WTC11 (cell line): ENCODE measurements around the gene CYP4Z1. TPM values are rescaled to one million over a fixed set of nuclear protein-coding genes. Genes with fewer than 3 reads are reported as not detected.
A peak's percentile ranks its signal among the peaks of the same experiment; 100 is the strongest.
"Not testable (repeated sequence)": the region's sequence is repeated elsewhere in the genome, so short reads cannot be mapped to it uniquely, and the experiment has no call there.

Experiments
- ATAC-seq: fragments of 200-7000 bp; cut with Tn5 transposase; 2 replicates; pipeline ENCODE4 v1.10.0; 2021; ENCODE audit warnings: mild to moderate bottlenecking, moderate library complexity
- CTCF ChIA-PET: fragments of 300-600 bp; sonication (Branson Sonifier 250); formaldehyde crosslinking; loops from one replicate; lab custom pipeline; 2021; ENCODE audit warnings: antibody characterized with exemption; lab: Charles Lee
- POLR2A ChIA-PET: fragments of 350-600 bp; sonication (Branson Sonifier 250); formaldehyde crosslinking; loops from one replicate; lab custom pipeline; 2021; ENCODE audit warnings: antibody characterized with exemption; lab: Charles Lee
- DNase-seq: peaks from one replicate; pipeline ENCODE4 v3.0.0; 2021; ENCODE audit warnings: low spot score
- H3K27ac Mint-ChIP-seq: 2 replicates; pipeline ENCODE4 v1.8.0; 2021; ENCODE audit warnings: mixed read lengths
- H3K27me3 Mint-ChIP-seq: 2 replicates; pipeline ENCODE4 v1.8.0; 2021; ENCODE audit warnings: low read depth, mild to moderate bottlenecking, moderate library complexity, mixed read lengths
- H3K36me3 Mint-ChIP-seq: 2 replicates; pipeline ENCODE4 v1.8.0; 2021; ENCODE audit warnings: mixed read lengths
- H3K4me1 Mint-ChIP-seq: 2 replicates; pipeline ENCODE4 v1.8.0; 2022; ENCODE audit warnings: mixed read lengths
- H3K4me3 Mint-ChIP-seq: 2 replicates; pipeline ENCODE4 v1.8.0; 2021; ENCODE audit warnings: mild to moderate bottlenecking, moderate library complexity, mixed read lengths
- H3K9me3 Mint-ChIP-seq: 2 replicates; pipeline ENCODE4 v1.8.0; 2021; ENCODE audit warnings: mixed read lengths
- ELF4 ChIP-seq: sonication (generic); formaldehyde crosslinking; IDR thresholded peaks from 2 replicates; pipeline ENCODE4 v1.8.1; 2022; ENCODE audit warnings: low read depth, mild to moderate bottlenecking, moderate library complexity, missing genetic modification reagents
- GTF2I ChIP-seq: fragments of 250-450 bp; sonication (Bioruptor Pico); conservative IDR thresholded peaks from 2 replicates; pipeline ENCODE4 v1.4.0; 2021; ENCODE audit warnings: mild to moderate bottlenecking
- NFE2L1 ChIP-seq: sonication (generic); formaldehyde crosslinking; IDR thresholded peaks from 2 replicates; pipeline ENCODE4 v1.8.1; 2023; ENCODE audit warnings: missing genetic modification reagents
- SMAD4 ChIP-seq: sonication (generic); formaldehyde crosslinking; IDR thresholded peaks from 2 replicates; pipeline ENCODE4 v1.8.0; 2022; ENCODE audit warnings: mild to moderate bottlenecking, missing genetic modification reagents
- ZNF423 ChIP-seq: fragments of 250-450 bp; sonication (Bioruptor Pico); IDR thresholded peaks from 2 replicates; pipeline ENCODE4 v2.1.2; 2022; ENCODE audit warnings: mild to moderate bottlenecking, moderate library complexity
- total RNA-seq: library from RNA; stranded (reverse); gene quantifications from 3 replicates; pipeline ENCODE4 v1.2.3, GENCODE V29; 2021
- TF ChIP-seq, protein P1 (sequence below): fragments of 200-600 bp; IDR thresholded peaks from 2 replicates; pipeline ENCODE4 v1.8.0; 2022; ENCODE audit warnings: antibody characterized with exemption
- TF ChIP-seq, protein P2 (sequence below): sonication (generic); formaldehyde crosslinking; IDR thresholded peaks from 2 replicates; pipeline ENCODE4 v1.8.1; 2023; ENCODE audit warnings: mild to moderate bottlenecking, missing genetic modification reagents, borderline replicate concordance
- TF ChIP-seq, protein P3 (sequence below): sonication (generic); formaldehyde crosslinking; conservative IDR thresholded peaks from 2 replicates; pipeline ENCODE4 v1.8.1; 2022; ENCODE audit warnings: mild to moderate bottlenecking, missing genetic modification reagents
- TF ChIP-seq, protein P4 (sequence below): sonication (generic); formaldehyde crosslinking; IDR thresholded peaks from 2 replicates; pipeline ENCODE4 v1.8.1; 2022; ENCODE audit warnings: missing genetic modification reagents, borderline replicate concordance
- TF ChIP-seq, protein P5 (sequence below): sonication (generic); formaldehyde crosslinking; IDR thresholded peaks from 2 replicates; pipeline ENCODE4 v1.8.1; 2023; ENCODE audit warnings: mild to moderate bottlenecking, missing genetic modification reagents, moderate library complexity
- TF ChIP-seq, protein P6 (sequence below): sonication (generic); formaldehyde crosslinking; IDR thresholded peaks from 2 replicates; pipeline ENCODE4 v1.8.1; 2023; ENCODE audit warnings: mild to moderate bottlenecking, moderate library complexity, missing genetic modification reagents

CYP4Z1 gene
- total RNA-seq, 1 experiment from 2014 or later = not detected

DNA sequence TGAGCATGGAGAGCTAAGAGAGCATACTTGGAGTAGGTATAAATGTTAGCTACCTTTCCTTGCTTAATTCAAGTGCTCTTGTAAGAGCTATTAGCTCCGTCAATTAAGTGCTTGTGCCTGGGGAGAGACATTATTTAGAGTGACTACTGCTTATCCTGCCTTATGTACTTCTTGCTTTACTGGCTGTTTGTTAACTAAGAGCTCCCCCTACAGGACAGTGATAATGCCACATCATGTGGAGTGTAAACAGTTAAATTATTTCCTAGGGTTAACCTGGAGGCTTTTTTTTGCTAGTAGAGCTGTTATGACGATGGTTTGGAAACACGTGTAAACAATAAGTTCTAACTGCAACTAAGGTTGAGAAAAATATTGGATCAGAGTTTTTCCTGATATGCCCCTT is 24.4 kb downstream of the CYP4Z1 start:
- H3K9me3 Mint-ChIP-seq, H3K4me1 Mint-ChIP-seq, H3K27ac Mint-ChIP-seq, POLR2A ChIA-PET, H3K27me3 Mint-ChIP-seq, DNase-seq, H3K36me3 Mint-ChIP-seq, H3K4me3 Mint-ChIP-seq: not testable (repeated sequence)
- CTCF ChIA-PET = interaction anchor here (0.6 to 1.0 kb wide), 4 partner anchors 22 to 344 kb away, joined by 3 read pairs; no protein-coding TSS in a partner anchor
- ATAC-seq = peak; percentile 67
- 0 out of 2 replicates have a peak, but pooled peaks have one; percentile 50 for TF ChIP-seq GTF2I (CRISPR knock-in tag)
- TF ChIP-seq, protein P1, sequence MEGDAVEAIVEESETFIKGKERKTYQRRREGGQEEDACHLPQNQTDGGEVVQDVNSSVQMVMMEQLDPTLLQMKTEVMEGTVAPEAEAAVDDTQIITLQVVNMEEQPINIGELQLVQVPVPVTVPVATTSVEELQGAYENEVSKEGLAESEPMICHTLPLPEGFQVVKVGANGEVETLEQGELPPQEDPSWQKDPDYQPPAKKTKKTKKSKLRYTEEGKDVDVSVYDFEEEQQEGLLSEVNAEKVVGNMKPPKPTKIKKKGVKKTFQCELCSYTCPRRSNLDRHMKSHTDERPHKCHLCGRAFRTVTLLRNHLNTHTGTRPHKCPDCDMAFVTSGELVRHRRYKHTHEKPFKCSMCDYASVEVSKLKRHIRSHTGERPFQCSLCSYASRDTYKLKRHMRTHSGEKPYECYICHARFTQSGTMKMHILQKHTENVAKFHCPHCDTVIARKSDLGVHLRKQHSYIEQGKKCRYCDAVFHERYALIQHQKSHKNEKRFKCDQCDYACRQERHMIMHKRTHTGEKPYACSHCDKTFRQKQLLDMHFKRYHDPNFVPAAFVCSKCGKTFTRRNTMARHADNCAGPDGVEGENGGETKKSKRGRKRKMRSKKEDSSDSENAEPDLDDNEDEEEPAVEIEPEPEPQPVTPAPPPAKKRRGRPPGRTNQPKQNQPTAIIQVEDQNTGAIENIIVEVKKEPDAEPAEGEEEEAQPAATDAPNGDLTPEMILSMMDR = peak; percentile 40

DNA sequence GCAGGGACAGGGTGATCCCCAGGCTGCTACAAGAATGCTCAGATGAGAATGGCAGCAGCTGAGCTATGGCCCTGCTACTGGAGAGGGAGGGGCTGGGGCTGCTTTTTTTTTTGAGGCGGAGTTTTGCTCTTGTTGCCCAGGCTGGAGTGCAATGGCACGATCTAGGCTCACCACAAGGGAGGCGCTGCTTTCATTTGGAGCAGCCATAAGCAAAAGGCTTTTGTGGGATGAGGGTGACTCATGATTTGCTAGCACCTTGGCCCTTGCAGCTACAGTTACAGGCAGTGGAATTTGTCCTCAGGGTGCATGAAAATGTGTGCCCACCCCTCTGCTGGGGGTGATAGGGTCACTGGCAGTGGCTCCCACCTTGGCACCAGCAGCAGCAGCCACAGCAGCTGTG is 37.8 kb downstream of the CYP4Z1 start:
- peaks cover 5% of the 10 kb centered on the region; the same call in 1 of the 2 replicates for H3K27me3 Mint-ChIP-seq
- peak; percentile 11; the same call in 1 of the 2 replicates for ATAC-seq

More for the DNA sequence above, 37.8 kb downstream of the CYP4Z1 start:
- no peak for DNase-seq
- no peaks in the 10 kb centered on the region for H3K36me3 Mint-ChIP-seq
- CTCF ChIA-PET = no interaction called here
- H3K27ac Mint-ChIP-seq = no peak overlapping the region
- peaks cover 4% of the 10 kb centered on the region for H3K4me1 Mint-ChIP-seq
- TF ChIP-seq NFE2L1 (CRISPR knock-in tag) = no peak
- TF ChIP-seq ELF4 (CRISPR knock-in tag) = no peak
- TF ChIP-seq SMAD4 (CRISPR knock-in tag) = no peak
- TF ChIP-seq, protein P2, sequence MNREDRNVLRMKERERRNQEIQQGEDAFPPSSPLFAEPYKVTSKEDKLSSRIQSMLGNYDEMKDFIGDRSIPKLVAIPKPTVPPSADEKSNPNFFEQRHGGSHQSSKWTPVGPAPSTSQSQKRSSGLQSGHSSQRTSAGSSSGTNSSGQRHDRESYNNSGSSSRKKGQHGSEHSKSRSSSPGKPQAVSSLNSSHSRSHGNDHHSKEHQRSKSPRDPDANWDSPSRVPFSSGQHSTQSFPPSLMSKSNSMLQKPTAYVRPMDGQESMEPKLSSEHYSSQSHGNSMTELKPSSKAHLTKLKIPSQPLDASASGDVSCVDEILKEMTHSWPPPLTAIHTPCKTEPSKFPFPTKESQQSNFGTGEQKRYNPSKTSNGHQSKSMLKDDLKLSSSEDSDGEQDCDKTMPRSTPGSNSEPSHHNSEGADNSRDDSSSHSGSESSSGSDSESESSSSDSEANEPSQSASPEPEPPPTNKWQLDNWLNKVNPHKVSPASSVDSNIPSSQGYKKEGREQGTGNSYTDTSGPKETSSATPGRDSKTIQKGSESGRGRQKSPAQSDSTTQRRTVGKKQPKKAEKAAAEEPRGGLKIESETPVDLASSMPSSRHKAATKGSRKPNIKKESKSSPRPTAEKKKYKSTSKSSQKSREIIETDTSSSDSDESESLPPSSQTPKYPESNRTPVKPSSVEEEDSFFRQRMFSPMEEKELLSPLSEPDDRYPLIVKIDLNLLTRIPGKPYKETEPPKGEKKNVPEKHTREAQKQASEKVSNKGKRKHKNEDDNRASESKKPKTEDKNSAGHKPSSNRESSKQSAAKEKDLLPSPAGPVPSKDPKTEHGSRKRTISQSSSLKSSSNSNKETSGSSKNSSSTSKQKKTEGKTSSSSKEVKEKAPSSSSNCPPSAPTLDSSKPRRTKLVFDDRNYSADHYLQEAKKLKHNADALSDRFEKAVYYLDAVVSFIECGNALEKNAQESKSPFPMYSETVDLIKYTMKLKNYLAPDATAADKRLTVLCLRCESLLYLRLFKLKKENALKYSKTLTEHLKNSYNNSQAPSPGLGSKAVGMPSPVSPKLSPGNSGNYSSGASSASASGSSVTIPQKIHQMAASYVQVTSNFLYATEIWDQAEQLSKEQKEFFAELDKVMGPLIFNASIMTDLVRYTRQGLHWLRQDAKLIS (CRISPR knock-in tag) = no peak
- TF ChIP-seq, protein P3, sequence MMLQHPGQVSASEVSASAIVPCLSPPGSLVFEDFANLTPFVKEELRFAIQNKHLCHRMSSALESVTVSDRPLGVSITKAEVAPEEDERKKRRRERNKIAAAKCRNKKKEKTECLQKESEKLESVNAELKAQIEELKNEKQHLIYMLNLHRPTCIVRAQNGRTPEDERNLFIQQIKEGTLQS (CRISPR knock-in tag) = no peak
- TF ChIP-seq, protein P4, sequence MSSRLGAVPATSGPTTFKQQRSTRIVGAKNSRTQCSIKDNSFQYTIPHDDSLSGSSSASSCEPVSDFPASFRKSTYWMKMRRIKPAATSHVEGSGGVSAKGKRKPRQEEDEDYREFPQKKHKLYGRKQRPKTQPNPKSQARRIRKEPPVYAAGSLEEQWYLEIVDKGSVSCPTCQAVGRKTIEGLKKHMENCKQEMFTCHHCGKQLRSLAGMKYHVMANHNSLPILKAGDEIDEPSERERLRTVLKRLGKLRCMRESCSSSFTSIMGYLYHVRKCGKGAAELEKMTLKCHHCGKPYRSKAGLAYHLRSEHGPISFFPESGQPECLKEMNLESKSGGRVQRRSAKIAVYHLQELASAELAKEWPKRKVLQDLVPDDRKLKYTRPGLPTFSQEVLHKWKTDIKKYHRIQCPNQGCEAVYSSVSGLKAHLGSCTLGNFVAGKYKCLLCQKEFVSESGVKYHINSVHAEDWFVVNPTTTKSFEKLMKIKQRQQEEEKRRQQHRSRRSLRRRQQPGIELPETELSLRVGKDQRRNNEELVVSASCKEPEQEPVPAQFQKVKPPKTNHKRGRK (CRISPR knock-in tag) = no peak
- no peak for TF ChIP-seq ZNF423 (CRISPR knock-in tag)
- TF ChIP-seq, protein P5, sequence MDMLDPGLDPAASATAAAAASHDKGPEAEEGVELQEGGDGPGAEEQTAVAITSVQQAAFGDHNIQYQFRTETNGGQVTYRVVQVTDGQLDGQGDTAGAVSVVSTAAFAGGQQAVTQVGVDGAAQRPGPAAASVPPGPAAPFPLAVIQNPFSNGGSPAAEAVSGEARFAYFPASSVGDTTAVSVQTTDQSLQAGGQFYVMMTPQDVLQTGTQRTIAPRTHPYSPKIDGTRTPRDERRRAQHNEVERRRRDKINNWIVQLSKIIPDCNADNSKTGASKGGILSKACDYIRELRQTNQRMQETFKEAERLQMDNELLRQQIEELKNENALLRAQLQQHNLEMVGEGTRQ = no peak
- TF ChIP-seq, protein P6, sequence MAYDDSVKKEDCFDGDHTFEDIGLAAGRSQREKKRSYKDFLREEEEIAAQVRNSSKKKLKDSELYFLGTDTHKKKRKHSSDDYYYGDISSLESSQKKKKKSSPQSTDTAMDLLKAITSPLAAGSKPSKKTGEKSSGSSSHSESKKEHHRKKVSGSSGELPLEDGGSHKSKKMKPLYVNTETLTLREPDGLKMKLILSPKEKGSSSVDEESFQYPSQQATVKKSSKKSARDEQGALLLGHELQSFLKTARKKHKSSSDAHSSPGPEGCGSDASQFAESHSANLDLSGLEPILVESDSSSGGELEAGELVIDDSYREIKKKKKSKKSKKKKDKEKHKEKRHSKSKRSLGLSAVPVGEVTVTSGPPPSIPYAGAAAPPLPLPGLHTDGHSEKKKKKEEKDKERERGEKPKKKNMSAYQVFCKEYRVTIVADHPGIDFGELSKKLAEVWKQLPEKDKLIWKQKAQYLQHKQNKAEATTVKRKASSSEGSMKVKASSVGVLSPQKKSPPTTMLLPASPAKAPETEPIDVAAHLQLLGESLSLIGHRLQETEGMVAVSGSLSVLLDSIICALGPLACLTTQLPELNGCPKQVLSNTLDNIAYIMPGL (CRISPR knock-in tag) = no peak
- H3K4me3 Mint-ChIP-seq = no peak overlapping the region
- H3K9me3 Mint-ChIP-seq = no peaks in the 10 kb centered on the region
- POLR2A ChIA-PET = no interaction called here
